SIG-M5 treated with dmso at 0.1 percent for 504 hours (cell line): ENCODE results near the gene TAF4.
"Not testable (repeated sequence)": the region's sequence is repeated elsewhere in the genome, so short reads cannot be mapped to it uniquely, and the experiment has no call there.

Source experiments
- DNase-seq: peaks from one replicate; lab custom pipeline; 2025; ENCODE audit not compliant: unreplicated experiment; lab: John Stamatoyannopoulos, UW

The TAF4 gene

DNA sequence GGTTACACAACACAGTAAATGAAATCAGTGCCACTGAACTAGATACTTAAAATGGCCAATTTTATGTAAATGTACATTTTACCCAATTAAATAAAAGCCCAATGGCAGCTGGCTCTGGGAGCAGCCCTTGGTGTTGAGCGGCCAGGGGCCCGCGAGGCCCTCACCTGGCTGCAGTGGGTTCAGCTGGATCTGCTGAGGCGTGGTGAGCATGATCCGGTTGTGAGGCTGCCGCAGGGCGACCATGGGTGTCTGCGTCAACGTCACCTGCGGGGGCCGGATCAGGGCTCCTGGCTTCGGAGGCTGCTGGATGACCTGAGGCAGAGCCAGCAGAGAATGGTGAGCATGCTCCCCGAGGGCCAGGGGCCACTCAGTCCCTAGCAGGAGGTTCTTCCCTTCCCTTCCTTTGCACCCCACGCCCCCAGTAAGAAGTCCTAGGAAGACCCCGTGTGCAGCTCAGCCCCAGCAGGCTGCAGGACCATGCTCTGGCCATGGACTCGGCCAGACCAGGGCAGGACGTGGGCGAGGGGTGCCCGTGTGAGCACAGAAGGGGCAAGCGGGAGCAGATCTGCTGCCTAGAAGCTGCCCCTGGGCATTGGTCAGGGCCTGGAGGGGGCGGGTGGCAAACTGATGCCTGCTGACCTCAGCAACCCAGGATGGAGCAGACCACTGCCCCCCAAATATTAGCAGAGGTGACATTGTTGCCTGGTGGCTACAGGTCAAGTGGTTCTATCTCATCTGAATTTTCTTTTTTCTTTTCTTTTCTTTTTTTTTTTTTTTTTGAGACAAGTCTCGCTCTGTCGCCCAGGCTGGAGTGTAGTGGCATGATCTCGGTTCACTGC, 61.9 kb downstream of the TAF4 start:
- no peak for DNase-seq

DNA sequence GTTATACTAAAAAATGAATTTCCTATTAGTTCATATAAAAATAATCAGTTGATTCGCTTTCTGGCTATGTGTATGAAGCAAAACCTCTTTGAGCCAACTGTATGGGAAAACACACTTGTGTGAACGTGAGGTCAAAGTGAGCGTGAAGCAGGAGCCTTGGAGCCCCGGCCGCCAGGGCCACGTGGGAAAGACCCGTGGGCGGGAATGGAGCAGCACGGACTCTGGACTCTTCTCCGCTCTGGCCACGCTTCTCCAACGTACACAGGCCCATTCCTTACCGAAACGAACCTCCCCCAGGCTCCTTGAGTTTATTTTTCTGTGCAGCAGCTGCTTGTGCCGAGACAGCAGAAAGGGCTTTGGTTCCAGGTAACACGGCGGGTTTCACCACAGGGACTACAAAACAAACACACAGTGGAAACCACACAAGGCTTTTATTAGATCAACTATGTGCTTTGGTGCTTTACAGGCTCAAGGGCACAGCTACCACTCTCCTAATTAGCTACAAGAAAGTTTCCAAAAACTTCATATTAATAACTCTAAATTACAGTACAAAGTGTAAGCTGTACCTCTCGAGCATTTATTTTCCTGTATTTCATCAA, 62.7 kb downstream of the TAF4 start:
- no peak for DNase-seq

DNA sequence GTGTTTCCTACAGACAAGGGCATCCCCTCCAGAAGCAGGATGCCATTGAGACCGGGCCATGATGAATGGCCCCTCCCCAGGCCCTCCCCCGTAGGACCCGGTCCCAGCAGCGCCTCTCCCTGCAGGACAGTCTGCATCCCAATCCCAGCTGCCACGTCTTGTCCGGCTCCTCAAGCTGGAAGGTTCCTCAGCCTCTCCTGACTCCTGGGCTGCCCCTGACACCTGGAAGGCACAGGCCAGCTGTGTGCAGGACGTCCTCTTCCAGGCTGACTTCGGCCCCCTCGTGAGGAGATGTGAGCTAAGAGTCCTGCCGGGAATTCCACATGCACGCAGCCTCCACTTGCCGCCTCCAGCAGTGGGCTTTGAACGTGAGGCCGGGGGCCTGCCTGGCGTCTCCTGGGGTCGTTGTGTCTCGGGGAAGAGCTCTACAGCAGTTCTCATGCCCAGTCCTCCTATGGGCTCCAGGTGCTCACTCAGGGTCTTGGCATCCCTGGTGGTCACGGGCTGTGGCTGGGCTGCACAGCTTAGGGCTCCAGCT, 64.4 kb downstream of the TAF4 start:
- no peak for DNase-seq

DNA sequence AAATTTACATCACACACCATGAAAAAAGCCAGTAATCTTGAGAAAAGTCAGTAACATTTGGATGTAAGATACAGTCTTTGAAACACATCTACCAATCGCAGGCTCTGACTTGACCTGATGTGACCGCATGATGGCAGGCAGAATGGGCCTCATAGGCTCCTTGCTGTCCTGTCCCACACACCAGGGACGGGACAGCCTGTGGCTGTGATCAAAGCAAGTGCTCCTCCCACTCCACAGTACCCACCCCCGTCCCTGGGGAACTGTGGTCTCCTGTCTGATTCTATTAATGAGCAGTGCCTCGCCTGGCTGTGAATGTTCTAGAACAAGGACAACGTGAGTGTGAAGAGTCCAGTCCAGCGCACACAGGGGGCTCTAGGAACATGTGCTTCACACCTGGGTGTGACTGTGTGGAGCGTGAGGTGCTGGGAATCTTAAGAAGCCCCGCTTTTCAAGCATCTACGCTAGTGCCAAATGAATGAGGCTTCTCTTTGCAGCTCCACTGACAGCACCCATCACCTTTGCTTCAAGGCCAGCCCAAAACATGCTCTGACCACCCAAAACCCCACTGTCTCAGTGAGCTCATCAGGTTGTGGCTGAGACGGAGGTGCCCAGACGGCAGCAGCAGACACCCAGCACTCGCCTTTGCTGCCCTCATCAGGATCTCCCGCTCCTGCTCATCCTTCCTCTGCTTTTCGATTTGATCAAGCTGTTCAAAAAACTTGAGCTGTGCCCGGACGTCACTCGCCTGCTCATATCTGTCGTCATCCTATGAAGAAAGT, 67.1 kb downstream of the TAF4 start:
- no peak for DNase-seq

DNA sequence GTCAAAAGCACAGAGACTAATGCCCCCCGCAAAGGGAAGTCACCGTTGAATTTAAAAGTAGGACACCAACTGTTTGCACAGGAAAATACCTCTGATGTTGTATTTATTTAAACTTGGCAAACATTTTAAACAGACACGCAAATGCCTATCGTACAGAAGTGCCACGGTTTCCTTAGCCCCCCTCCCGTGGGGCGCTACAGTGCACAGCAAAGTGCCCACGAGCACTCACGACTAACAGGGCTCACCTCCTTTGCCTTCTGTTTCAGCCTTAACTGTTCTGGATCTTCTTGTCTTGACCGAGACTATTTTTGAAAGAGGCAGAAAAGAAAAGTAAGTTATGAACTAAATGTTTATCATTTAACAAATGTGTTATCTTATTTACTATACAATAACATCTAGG, 67.8 kb downstream of the TAF4 start:
- DNase-seq: no peak

DNA sequence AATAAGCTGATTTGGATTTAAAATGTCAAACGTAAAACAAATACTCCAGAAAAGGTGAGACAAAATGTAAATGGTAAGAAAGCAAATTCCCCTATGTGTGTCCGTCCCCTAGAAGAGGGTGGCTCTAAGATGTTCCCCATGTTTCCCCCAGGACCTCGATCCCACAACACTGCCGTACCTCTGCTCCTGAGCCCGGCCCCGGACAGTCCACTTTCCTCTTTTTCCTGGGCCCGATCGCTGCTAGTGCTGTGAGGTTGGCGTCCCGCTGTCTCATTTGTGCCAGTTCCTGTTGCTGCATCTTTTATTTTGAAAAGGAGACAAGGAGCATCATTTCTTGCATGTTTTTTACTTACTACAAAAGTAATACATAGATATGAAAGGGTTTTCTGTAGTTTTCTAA, 68.3 kb downstream of the TAF4 start:
- DNase-seq: no peak

DNA sequence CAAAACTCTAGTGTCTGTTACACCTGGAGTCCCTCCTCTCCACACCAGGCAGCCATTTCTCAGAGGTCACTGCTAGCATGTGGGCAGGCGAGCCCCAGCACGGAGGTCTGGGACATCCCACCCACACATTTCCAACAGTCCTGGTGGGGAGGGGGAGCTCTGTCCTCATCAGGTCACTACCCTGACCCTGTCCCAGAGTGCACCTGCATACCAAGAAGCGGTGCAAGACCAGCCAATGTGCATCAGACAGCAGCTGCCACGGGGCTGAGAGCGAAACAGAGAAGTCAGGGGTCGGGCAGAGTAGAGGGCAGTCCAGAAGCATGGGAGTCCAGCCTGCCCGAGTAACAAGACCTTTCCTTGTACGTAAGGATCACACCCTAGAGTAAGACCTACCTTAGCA, 71.1 kb downstream of the TAF4 start:
- no peak for DNase-seq

DNA sequence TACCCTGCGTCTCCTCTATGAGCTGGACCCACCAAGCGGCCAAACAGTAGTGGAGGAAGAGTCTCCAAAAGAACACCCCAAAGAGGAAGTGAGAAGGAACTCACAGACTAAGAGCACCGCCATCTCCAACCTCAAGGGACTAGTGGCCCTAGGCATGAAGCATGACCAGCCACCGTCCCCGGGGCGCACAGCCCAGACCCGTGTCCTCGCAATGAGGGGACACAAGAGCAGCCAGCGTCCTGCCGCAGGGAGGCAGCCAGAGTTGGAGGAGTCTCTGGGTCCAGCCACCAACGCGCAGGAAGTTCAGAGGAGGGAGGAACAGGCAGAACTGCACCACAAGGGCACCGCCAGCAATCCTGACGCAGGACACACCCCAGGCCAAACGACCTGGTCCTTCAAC, 72.6 kb downstream of the TAF4 start:
- DNase-seq: no peak

DNA sequence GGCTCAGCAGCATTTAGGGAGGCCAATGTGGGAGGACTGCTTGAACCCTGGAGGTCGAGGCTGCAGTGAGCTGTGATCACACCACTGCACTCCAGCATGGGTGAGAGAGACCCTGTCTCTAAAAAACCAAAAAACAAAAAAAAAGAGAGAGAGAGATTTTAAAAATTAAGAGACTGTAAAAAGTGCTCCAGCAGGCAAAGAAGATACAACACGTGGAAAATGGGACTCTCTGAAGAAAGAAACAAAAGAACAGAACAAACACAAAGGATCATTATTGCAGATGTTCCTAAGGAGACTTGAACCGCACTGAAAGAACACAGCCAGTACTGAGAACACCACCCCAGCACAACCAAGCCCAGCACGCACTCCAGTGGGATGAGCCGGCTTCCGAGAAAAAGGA, 74.2 kb downstream of the TAF4 start:
- DNase-seq: no peak

DNA sequence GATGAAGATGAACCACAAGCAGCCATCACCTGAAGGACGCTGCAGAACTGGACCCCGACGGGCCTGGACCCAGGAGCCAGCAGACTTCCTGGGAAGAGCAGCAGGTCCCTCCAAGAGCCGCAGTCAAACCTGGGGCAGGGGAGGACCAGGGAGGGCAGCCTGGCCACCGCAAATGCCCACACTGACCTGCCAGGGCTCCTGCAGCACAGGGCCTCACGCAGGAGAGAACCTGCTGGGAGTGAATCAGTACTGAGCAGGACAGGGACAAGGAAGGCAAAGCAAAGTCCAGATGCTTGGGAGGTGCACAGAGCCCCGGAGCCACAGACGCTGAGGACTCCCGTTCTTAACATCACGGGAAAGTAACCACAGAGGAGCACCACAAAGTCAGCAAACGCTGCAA, 75.2 kb downstream of the TAF4 start:
- DNase-seq: no peak

DNA sequence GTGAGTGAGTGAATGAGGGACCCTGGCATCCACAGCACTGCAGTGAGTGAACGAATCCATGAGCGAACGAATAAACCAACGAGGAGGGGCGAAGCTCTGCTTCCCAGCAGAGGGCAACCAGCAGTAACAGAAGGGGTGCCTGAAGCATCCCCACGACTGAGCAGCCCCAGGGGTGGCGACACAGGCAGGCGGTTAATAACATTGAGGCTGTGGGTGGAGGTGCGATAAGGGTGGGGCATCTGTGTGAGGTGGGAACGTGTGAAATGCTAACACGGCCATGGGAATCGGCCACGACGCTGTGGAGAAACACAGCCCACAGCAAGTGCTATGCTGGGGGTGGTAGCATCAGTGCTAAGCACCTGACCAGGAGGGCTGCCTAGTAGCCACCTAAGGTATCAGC, 75.9 kb downstream of the TAF4 start:
- no peak for DNase-seq

DNA sequence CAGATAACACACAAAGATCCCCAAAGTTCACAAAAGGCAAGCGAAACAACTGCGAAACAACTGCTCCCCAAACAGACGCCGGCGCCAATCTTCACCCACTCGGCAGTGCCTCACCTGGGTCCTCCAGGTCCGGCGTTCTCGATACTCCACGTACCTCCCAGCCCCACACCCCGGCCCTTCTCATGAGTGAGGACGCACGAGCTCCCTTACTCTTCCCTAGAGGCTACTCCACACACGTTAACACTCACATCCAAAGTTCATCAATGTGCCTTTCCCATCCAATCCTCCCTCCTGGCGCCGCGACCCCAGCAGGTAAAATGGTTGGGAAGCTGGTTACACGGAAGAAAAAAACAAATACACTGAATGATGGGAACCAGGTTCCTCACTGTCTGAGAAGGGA, 77.0 kb downstream of the TAF4 start:
- no peak for DNase-seq

DNA sequence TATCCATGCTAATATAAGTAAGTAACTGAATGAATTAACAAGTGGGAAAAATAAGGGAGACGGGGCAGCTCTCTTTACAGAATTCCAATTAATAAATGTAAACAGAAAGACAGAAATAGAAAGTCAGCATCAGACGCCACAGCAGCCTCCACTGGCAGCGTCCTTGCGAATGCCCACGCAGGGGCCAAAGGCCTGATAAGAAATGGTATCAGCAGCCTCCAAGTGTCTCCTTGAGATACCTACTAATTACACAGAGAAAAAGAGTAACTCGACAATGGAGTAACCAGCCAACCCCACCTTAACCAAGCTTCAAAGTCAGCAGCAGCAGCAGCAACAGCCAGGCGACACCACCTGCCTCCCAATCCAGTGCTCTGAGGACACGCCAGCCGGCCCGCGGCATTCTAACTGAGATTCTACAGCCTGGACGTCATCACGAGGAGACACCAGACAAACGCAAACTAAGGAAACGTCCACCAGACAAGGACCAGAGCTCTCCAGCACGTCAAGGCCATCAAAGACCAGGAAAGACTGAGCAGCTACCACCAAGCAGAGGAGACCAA, 78.8 kb downstream of the TAF4 start:
- DNase-seq: no peak

DNA sequence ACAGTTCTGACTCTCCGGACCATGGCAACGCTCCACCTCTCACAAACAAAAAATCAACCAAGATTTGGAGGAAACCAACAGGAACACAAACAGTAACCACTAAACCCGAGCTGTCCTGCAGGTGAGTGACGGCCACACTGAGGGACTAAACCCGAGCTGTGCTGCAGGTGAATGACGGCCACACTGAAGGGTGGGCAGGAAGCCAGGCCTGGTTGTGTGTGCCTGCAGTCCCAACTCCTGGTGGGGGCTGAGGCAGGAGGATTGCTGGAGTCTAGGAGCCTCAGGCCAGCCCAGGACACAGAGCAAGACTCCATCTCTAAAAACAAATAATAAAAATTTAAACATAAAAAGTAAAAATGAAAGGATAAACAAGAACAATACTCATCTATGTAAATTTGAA, 80.6 kb downstream of the TAF4 start:
- DNase-seq: no peak

DNA sequence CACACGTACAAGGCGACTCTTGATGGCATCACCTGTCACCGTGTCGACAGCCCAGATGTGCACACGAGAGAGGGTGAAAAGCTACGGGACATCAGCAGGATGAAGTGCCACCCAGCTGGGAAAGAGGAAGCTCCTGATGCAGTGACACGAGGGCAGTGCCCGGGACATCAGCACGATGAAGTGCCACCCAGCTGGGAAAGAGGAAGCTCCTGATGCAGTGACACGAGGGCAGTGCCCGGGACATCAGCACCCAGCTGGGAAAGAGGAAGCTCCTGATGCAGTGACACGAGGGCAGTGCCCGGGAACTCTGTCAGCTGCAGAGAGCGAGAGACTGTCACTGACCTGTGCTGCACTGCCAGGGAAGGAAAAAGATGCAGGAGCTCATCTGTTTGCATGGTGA, 81.2 kb downstream of the TAF4 start:
- not testable (repeated sequence) for DNase-seq

DNA sequence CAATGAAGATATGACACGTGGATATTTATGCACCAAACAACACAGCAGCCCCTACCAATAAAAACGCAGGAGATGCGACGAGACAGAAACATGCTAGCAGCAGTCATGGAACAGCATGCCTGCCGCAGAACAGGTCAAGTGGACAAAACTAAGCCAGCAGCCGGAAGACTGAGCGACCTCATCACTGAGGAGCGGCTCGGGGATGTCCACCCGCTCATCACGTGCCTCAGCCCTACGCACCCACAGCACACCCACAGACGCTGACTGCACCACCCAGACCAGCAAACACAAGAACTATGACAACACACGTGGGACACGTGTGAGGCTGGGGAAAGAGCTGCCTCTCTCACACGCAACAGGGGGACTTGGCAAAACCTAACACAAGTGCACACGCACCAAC, 81.7 kb downstream of the TAF4 start:
- DNase-seq: no peak

DNA sequence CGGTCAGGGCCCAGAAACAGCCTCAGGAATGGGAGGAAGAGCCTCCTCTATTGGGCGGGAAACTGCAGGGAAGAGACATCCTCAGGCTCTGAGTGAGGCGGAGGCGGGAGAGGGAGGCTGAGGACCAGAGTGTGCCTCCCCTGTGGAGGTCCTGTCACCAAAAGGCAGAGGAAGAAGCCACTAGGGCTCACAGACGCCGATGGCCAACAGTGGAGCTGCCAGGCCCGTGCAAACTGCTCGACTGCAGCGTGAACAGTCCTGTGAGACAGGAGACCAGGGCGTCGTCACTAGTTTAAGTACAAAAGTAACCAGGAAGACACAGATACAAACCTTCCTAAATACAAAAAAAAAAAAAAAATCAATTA, 82.7 kb downstream of the TAF4 start:
- no peak for DNase-seq

DNA sequence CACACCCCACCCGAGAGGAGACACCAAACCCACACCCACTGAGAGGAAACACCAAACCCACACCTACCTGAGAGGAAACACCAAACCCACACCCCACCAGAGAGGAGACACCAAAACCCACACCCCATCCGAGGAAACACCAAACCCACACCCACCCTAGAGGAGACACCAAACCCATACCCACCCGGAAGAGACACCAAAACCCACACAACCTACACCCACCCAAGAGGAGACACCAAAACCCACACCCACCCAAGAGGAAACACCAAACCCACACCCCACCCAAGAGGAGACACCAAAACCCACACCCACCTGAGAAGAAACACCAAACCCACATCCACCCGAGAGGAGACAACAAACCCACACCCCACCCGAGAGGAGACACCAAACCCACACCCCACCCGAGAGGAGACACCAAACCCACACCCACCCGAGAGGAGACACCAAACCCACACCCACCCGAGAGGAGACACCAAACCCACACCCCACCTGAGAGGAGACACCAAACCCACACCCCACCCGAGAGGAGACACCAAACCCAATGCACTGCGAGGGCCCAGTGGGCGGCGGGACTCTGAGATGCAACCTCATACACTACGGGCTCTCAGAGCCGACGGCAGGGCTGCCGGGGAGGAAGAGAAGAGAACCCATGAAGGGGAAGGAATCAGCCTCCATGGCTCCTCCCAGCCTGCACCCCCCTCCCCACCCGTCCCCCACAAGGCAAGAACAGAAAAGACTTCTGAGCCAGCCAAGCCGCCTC, 83.3 kb downstream of the TAF4 start:
- no peak for DNase-seq

DNA sequence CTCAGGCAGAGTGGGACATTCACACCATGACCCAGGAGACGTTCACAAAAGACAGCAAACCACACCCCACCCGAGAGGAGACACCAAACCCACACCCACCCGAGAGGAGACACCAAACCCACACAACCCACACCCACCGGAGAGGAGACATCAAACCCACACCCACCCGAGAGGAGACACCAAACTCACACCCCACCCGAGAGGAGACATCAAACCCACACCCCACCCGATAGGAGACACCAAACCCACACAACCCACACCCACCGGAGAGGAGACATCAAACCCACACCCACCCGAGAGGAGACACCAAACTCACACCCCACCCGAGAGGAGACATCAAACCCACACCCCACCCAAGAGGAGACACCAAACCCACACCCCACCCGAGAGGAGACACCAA, 84.0 kb downstream of the TAF4 start:
- DNase-seq: not testable (repeated sequence)

DNA sequence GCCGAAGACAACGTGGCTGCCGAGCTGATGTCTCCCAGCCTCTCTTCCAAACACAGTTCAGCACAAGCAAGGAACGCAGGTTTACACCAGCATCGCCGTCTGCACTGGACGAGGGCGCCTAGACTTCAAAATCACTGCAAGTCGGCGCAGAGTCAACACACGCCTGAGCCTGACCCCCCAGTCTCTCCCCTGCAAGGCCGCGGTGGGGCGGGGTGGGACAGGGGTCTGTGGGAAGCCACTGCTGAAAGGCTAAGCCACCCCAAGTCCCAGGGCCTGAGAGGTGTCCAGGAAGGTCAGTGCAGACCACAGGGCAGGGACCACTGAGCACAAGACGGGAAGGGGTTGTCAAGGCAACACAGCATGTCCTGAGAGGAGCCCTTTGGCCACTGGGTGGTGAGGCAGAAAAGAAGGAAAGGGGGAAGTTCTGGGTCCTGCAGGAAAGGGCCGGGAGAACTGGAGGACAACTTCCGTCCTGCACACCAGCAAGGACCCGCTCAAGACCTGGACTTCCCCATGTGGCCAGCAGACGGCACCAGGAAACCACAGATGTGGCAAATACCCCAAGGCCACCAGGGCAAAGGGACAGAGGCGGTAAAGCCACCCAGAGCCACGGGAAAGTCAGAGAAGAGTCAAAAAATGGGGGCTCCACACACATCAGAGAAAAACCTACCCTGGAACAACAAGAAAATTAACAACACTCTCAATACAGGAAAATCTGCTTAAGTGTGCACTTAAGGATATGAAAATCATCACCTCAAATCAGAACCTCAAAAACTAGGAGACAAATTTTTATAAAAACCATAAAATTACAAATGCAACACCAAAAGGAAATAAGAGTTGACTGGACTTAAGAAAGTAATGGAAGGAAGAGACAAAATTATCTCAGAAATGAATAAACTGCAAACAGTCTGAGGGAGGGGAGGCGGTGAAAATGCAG, 84.8 kb downstream of the TAF4 start:
- DNase-seq: peak; percentile 33
